ENCODE measurements around the gene CRTC3. TPM values are rescaled to one million over a fixed set of nuclear protein-coding genes. Genes with fewer than 3 reads are reported as not detected.
A peak's percentile ranks its signal among the peaks of the same experiment; 100 is the strongest.

The CRTC3 gene
- total RNA-seq, 4 donors from 2014 or later: 46.4 to 66.8 (median 59.8) TPM

DNA sequence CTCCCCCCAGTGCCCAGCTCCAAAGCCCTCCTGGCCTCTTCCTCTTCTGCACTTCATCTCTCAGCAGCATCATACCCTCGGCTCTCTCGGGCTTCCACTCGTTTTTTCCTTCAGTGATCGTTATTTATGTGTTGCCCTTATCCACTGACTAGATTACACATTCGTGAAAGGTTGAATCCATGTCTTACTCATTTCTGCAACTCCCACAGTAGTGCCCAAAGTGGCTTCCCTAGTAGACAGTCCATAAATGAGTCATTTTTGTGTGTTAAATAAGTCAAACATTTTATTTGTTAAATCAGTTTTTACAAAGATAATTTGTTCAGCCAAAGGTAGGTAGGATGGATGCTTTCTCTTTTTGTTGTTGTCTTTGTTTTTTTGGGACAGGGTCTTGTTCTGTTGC is 87.4 kb downstream of the CRTC3 start:
- intact Hi-C loops (cut with DNase I): loop anchor here (10.0 kb wide), 1 partner anchor 302 kb away; no protein-coding TSS in a partner anchor
- H3K27ac ChIP-seq (replicated peaks in 1 of 4): peak overlapping the region; percentile 29 to 61 (median 37)

DNA sequence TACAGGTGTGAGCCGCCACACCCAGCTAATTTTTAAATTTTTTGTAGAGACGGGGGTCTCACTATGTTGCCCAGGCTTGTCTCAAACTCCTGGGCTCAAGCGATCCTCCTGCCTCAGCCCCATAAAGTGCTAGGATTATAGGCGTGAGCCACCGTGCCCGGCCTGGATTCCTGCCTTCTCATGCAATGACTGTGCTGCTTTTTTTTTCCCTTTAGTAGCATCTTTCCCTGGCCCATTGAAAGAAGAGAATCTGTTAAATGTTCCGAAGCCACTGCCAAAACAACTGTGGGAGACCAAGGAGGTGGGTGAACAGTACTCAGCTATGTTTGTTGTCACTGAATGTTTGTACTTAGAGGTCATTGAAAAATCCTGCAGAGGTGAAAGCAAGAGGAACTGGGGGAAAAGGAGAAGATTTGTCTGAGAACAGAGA is 88.0 kb downstream of the CRTC3 start:
- intact Hi-C loops (cut with DNase I): loop anchor here (10.0 kb wide), 1 partner anchor 303 kb away; no protein-coding TSS in a partner anchor
- no peaks in the 10 kb centered on the region for H3K9me3 ChIP-seq
- peaks cover 3 to 38% (median 30%) of the 10 kb centered on the region in 4 donors for H3K4me1 ChIP-seq
- H3K27ac ChIP-seq (replicated peaks in 1 of 4): peak overlapping the region; percentile 29 to 61 (median 37)
- H3K36me3 ChIP-seq: peaks cover 12 to 92% (median 59%) of the 10 kb centered on the region in 4 donors
- no peaks in the 10 kb centered on the region for H3K27me3 ChIP-seq
- H3K4me3 ChIP-seq: no peak overlapping the region
- WGBS: 55% methylated on average over 7 of the region's 7 CpGs
- TF ChIP-seq, protein P1, sequence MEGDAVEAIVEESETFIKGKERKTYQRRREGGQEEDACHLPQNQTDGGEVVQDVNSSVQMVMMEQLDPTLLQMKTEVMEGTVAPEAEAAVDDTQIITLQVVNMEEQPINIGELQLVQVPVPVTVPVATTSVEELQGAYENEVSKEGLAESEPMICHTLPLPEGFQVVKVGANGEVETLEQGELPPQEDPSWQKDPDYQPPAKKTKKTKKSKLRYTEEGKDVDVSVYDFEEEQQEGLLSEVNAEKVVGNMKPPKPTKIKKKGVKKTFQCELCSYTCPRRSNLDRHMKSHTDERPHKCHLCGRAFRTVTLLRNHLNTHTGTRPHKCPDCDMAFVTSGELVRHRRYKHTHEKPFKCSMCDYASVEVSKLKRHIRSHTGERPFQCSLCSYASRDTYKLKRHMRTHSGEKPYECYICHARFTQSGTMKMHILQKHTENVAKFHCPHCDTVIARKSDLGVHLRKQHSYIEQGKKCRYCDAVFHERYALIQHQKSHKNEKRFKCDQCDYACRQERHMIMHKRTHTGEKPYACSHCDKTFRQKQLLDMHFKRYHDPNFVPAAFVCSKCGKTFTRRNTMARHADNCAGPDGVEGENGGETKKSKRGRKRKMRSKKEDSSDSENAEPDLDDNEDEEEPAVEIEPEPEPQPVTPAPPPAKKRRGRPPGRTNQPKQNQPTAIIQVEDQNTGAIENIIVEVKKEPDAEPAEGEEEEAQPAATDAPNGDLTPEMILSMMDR (IDR thresholded peaks at IDR 0.05): no peak
- peak; percentile 5 to 24 for TF ChIP-seq POLR2AphosphoS5 (IDR thresholded peaks at IDR 0.05)
- DNase-seq (ENCODE audit: extremely low spot score): no peak

More for the DNA sequence above, 87.4 kb downstream of the CRTC3 start:
- DNase-seq (ENCODE audit: extremely low spot score): no peak
- WGBS: 72% methylated on average over 5 of the region's 5 CpGs
- Histone ChIP-seq H3K27me3 (no peaks in the 10 kb centered on the region), H3K36me3 (peaks cover 9 to 94% (median 58%) of the 10 kb centered on the region in 4 donors), H3K9me3 (no peaks in the 10 kb centered on the region), H3K4me1 (peaks cover 3 to 43% (median 30%) of the 10 kb centered on the region in 4 donors), H3K4me3 (no peak overlapping the region)
- TF ChIP-seq, protein P1 (IDR thresholded peaks at IDR 0.05): no peak
- TF ChIP-seq POLR2A (IDR thresholded peaks at IDR 0.05; ENCODE audit: low read depth) (no peak), EP300 (IDR thresholded peaks at IDR 0.05) (no peak), POLR2AphosphoS5 (IDR thresholded peaks at IDR 0.05) (no peak)

DNA sequence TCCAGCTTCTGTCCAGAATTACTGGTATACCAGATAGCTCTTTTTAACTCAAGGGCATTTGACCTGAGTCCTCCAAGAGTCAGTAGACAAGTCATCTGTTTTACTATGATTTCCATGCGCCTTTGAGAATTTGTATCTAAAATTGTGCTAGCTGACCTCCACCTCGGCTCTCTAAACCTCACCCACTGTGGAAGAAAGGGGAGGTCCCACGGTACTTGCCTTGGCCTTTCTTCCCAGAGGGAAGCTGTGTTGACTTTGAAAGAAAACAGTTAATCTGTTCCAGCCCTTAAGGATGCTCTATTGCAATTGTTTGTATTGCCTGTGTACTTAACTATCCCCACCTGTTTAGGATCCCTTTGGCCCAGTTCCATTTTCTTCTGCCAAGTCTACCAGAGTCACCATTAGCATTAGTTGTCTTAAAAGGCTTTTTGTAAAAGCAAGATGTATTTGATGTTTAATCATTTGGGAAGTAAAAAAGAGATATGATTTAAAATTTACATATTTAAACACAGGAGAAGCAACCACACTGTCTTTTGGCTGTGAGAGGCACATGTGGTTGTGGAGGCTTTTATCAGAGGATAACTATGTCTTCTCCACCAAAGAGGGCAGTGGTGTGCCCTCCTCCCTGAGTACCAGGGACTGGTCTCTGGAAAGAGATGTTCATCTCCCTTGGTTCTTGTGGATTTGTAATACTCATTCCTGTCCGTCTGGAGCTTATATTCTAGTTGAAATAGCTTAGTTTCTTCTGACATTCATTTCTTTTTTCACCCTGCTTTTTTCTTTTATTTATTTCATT is 88.8 kb downstream of the CRTC3 start:
- peaks cover 15 to 92% (median 66%) of the 10 kb centered on the region in 4 donors for H3K36me3 ChIP-seq
- H3K9me3 ChIP-seq: no peaks in the 10 kb centered on the region
- WGBS: 79% methylated on average over 4 of the region's 4 CpGs
- H3K27me3 ChIP-seq: no peaks in the 10 kb centered on the region
- H3K4me3 ChIP-seq: no peak overlapping the region
- peak overlapping the region in 3 of 4 donors; percentile 5 to 61 (median 38) for H3K27ac ChIP-seq (replicated peaks in 1 of 4)
- H3K4me1 ChIP-seq: peaks cover 3 to 34% (median 25%) of the 10 kb centered on the region in 4 donors
- intact Hi-C loops (cut with DNase I): loop anchor here (10.0 kb wide), 1 partner anchor 304 kb away; no protein-coding TSS in a partner anchor
- DNase-seq (ENCODE audit: extremely low spot score): no peak
- TF ChIP-seq POLR2AphosphoS5 (IDR thresholded peaks at IDR 0.05): no peak
- no peak for TF ChIP-seq EP300 (IDR thresholded peaks at IDR 0.05)
- no peak for TF ChIP-seq POLR2A (IDR thresholded peaks at IDR 0.05; ENCODE audit: low read depth)
- TF ChIP-seq, protein P1 (IDR thresholded peaks at IDR 0.05): no peak

DNA sequence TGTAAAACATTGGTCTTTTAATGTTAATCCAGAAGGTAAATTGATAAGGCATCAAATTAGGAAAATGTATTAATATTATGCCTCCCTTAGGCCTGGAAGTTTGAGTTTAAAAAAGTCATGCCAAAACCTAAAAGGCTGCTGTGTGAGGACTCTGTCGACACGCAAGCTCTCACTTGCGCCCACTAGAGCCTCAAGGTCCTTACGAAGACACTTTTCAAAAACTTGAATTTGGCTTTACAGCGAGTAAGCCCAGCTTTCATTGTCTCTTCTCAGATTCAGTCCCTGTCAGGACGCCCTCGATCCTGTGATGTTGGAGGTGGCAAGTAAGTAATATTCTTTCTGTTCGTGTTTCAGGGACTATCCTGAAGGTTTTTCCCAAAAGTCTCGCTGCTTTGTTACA is 89.7 kb downstream of the CRTC3 start:
- Histone ChIP-seq H3K27ac (replicated peaks in 1 of 4) (no peak overlapping the region), H3K9me3 (no peaks in the 10 kb centered on the region), H3K4me1 (peaks cover 8 to 29% (median 24%) of the 10 kb centered on the region in 4 donors), H3K4me3 (no peak overlapping the region), H3K36me3 (peaks cover 16 to 94% (median 71%) of the 10 kb centered on the region in 4 donors), H3K27me3 (no peaks in the 10 kb centered on the region)
- WGBS: 89% methylated on average over 9 of the region's 9 CpGs
- TF ChIP-seq, protein P1 (IDR thresholded peaks at IDR 0.05): no peak
- TF ChIP-seq POLR2A (IDR thresholded peaks at IDR 0.05; ENCODE audit: low read depth): no peak
- no peak for TF ChIP-seq EP300 (IDR thresholded peaks at IDR 0.05)
- TF ChIP-seq POLR2AphosphoS5 (IDR thresholded peaks at IDR 0.05): no peak
- intact Hi-C loops (cut with DNase I): loop anchor here (10.0 kb wide), 1 partner anchor 305 kb away; no protein-coding TSS in a partner anchor
- DNase-seq (ENCODE audit: extremely low spot score): no peak

Measured in esophagus muscularis mucosa (tissue), 4 donors.